ENCODE data around the gene SHISA6.

The SHISA6 gene

GRCh38 chr17:11406716-11407115 lies 165.7 kb downstream of the SHISA6 start:
- no peak for ATAC-seq
- TF ChIP-seq ZFP30 (CRISPR knock-in tag; IDR thresholded peaks at IDR 0.05) (no peak), GLIS3 (CRISPR knock-in tag; IDR thresholded peaks at IDR 0.05) (no peak), POU6F1 (CRISPR knock-in tag; IDR thresholded peaks at IDR 0.05; ENCODE audit: borderline replicate concordance, low read depth) (no peak), SNAI2 (CRISPR knock-in tag; IDR thresholded peaks at IDR 0.05) (no peak)

- TF ChIP-seq CREB5 (CRISPR knock-in tag; IDR thresholded peaks at IDR 0.05; ENCODE audit: low read depth) (no peak), PPARA (CRISPR knock-in tag; IDR thresholded peaks at IDR 0.05; ENCODE audit: borderline replicate concordance) (no peak), PATZ1 (CRISPR knock-in tag; IDR thresholded peaks at IDR 0.05; ENCODE audit: borderline replicate concordance) (no peak), ZNF70 (CRISPR knock-in tag; IDR thresholded peaks at IDR 0.05) (no peak), GLIS3 (CRISPR knock-in tag; IDR thresholded peaks at IDR 0.05) (no peak), SNAI2 (CRISPR knock-in tag; IDR thresholded peaks at IDR 0.05) (no peak)
- ATAC-seq = no peak
Observed at GRCh38 chr17:11412654-11413053, 171.6 kb downstream of the SHISA6 start.

- no peak for TF ChIP-seq CSDC2 (CRISPR knock-in tag; IDR thresholded peaks at IDR 0.05)
- TF ChIP-seq PATZ1 (CRISPR knock-in tag; IDR thresholded peaks at IDR 0.05; ENCODE audit: borderline replicate concordance) = no peak
- no peak for TF ChIP-seq ARNTL (CRISPR knock-in tag; IDR thresholded peaks at IDR 0.05; ENCODE audit: borderline replicate concordance, low read depth)
- TF ChIP-seq GLIS3 (CRISPR knock-in tag; IDR thresholded peaks at IDR 0.05) = no peak
- TF ChIP-seq ZC3H10 (CRISPR knock-in tag; IDR thresholded peaks at IDR 0.05) = no peak
- TF ChIP-seq CREB5 (CRISPR knock-in tag; IDR thresholded peaks at IDR 0.05; ENCODE audit: low read depth) = no peak
- TF ChIP-seq ISL1 (CRISPR knock-in tag; IDR thresholded peaks at IDR 0.05) = no peak
- TF ChIP-seq TOX (CRISPR knock-in tag; IDR thresholded peaks at IDR 0.05; ENCODE audit: borderline replicate concordance) = no peak
- TF ChIP-seq TCF4 (CRISPR knock-in tag; IDR thresholded peaks at IDR 0.05; ENCODE audit: borderline replicate concordance) = no peak
- no peak for TF ChIP-seq BACH2 (CRISPR knock-in tag; IDR thresholded peaks at IDR 0.05; ENCODE audit: borderline replicate concordance)
- TF ChIP-seq ZNF565 (CRISPR knock-in tag; conservative IDR thresholded peaks at IDR 0.05; ENCODE audit: low read depth) = no peak
- no peak for TF ChIP-seq ESRRG (CRISPR knock-in tag; IDR thresholded peaks at IDR 0.05)
- TF ChIP-seq ZNF8 (CRISPR knock-in tag; IDR thresholded peaks at IDR 0.05) = no peak
- no peak for TF ChIP-seq ZFP3 (CRISPR knock-in tag; IDR thresholded peaks at IDR 0.05)
- no peak for TF ChIP-seq PPARA (CRISPR knock-in tag; IDR thresholded peaks at IDR 0.05; ENCODE audit: borderline replicate concordance)
- no peak for TF ChIP-seq OSR1 (CRISPR knock-in tag; IDR thresholded peaks at IDR 0.05)
- no peak for TF ChIP-seq CSRNP3 (CRISPR knock-in tag; IDR thresholded peaks at IDR 0.05)
- no peak for TF ChIP-seq POU6F1 (CRISPR knock-in tag; IDR thresholded peaks at IDR 0.05; ENCODE audit: borderline replicate concordance, low read depth)
- no peak for TF ChIP-seq ZFP30 (CRISPR knock-in tag; IDR thresholded peaks at IDR 0.05)
- TF ChIP-seq TSHZ2 (CRISPR knock-in tag; IDR thresholded peaks at IDR 0.05) = no peak
- ATAC-seq = no peak
Observed at GRCh38 chr17:11418342-11418741, 177.3 kb downstream of the SHISA6 start.

All from SK-N-SH treated with all-trans-retinoic acid at 6 μM for 48 hours (cell line).